ENCODE data around the gene LOXL1.
"Not testable (repeated sequence)": the region's sequence is repeated elsewhere in the genome, so short reads cannot be mapped to it uniquely, and the experiment has no call there.

DNA sequence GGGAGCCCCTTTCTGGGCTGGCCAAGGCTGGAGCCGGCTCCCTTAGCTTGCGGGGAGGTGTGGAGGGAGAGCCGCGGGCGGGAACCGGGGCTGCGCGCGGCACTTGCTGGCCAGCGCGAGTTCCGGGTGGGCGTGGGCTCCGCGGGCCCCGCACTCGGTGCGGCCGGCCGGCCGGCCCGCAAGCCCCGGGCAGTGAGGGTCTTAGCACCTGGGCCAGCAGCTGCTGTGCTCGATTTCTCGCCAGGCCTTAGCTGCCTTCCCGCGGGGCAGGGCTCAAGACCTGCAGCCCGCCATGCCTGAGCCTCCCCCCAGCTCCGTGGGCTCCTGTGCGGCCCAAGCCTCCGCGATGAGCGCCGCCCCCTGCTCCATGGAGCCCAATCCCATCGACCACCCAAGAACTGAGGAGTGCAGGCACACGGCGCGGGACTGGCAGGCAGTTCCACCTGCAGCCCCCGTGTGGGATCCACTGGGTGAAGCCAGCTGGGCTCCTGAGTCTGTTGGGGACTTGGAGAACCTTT is 47.5 kb downstream of the LOXL1 start:
- not testable (repeated sequence) for TF ChIP-seq POLR2A (IDR thresholded peaks at IDR 0.05); POLR2AphosphoS5 (IDR thresholded peaks at IDR 0.05; ENCODE audit: insufficient read depth in 1 of 2, low read depth in 1 of 2)
- TF ChIP-seq, protein P1, sequence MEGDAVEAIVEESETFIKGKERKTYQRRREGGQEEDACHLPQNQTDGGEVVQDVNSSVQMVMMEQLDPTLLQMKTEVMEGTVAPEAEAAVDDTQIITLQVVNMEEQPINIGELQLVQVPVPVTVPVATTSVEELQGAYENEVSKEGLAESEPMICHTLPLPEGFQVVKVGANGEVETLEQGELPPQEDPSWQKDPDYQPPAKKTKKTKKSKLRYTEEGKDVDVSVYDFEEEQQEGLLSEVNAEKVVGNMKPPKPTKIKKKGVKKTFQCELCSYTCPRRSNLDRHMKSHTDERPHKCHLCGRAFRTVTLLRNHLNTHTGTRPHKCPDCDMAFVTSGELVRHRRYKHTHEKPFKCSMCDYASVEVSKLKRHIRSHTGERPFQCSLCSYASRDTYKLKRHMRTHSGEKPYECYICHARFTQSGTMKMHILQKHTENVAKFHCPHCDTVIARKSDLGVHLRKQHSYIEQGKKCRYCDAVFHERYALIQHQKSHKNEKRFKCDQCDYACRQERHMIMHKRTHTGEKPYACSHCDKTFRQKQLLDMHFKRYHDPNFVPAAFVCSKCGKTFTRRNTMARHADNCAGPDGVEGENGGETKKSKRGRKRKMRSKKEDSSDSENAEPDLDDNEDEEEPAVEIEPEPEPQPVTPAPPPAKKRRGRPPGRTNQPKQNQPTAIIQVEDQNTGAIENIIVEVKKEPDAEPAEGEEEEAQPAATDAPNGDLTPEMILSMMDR (IDR thresholded peaks at IDR 0.05) = not testable (repeated sequence)

All from vagina (tissue), 2 donors.